Effector CD8-positive, alpha-beta T cell (primary cell): ENCODE data around the gene PAPSS1.
"Not testable (repeated sequence)": the region's sequence is repeated elsewhere in the genome, so short reads cannot be mapped to it uniquely, and the experiment has no call there.

Source experiments
- DNase-seq: peaks from one replicate; lab custom pipeline; 2025; lab: John Stamatoyannopoulos, UW

Gene PAPSS1

DNA sequence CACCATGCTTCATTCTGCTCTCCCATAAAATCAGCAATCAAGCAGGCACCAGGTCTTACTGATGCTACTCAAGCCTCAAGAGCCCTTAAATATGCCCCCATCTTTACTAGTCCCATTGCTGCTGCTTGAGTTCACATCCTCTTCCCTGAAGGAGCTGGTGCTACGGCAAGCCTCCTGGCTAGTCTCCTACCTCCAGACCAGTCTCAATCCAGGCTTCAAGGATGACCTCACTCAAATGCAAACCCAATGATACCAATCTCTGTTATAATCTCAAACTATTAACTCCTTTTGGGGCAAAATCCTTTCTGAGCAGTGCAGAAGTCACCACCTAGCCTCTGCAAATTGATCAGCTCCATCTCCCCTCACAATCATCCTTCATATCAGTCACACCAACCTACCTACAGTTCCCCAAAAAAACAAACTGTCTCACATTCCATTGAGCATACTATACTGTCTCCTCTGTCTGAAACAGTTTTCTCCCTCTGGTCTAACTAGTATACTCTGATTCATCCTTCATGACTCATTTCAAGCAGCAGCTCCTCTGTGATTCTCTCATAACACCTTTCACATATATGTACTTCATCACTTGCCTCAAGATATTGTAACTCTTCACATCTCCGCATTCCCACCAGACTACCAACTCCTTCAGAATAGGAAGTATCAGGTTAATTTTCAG, 30.0 kb downstream of the PAPSS1 start:
- DNase-seq: no peak

- no peak for DNase-seq
Observed at GRCh38 chr4:107688421-107688820, 31.6 kb downstream of the PAPSS1 start.

- no peak for DNase-seq
Observed at GRCh38 chr4:107685740-107686139, 34.3 kb downstream of the PAPSS1 start.

DNA sequence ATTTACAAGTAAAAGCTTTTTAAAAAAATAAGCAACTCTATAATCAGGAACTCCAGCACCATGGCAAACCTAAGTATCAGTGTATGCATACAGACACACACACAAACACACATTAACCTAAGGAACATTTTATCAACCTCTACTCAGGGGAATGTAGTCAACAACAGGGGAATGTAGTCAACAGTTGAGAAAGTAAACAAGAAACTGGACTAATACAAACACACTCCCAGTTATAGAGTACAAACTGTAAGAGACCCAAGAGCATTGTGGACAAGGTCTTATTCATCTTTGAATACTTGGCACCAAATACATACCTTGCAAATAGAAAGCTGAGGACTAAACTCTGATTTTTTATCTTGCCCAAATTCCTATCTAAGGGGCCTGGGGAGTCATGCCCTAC, 36.2 kb downstream of the PAPSS1 start:
- no peak for DNase-seq

GRCh38 chr4:107682306-107682705, 37.7 kb downstream of the PAPSS1 start:
- no peak for DNase-seq

DNA sequence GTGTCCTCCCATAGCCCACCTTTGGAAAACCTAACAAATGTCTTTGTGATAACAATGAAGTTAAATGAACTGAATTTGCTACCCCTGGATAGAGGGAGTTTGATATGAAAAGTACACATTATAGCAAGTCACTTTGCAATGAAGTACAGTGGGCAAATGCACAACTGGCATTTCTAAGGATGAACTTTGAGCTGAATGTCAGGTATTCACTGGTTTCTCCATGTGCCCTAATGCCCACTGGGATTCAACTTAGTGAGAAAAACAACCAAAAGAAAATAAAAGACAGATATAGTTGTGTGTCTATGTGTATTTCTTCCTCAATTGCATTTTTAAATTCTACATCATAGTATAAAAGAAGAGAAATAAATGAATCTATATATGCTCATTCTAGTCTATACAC, 51.0 kb downstream of the PAPSS1 start:
- no peak for DNase-seq

DNA sequence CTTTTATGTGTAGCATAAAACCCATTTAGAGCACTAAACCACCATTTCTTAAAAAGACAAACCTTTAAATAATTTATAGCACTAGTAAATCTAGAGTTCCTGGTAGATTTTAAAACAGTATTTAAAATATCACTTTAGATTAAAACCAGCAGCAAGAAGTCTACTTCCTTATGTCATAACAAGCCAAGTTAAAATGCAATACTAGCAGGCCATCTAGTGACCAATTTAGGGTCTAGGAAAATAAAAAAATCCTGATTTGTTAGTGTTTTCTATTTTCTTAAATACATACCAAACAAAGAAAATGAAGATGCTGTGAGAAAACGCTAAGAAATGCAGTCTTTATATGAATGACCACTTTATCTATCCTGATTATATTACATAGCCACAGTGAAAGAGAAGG, 53.9 kb downstream of the PAPSS1 start:
- no peak for DNase-seq

DNA sequence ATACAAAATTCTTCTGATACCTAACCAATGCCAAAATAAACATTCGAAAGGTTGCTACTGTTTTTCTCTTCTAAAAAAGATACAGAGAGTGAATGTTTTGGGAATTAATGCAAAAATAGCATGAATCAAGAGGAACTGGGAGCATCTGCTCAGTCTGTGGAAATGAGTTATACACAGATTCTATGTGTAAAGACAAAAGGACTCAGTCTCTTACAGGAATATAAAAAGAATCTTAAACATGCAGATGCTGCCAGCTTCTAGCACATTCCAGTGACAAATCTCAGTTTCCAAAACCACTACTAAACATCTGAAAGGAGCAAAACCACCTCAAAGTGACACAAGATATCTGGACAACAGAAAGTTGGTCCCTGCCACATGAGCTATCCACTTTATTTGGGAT, 55.0 kb downstream of the PAPSS1 start:
- no peak for DNase-seq

DNA sequence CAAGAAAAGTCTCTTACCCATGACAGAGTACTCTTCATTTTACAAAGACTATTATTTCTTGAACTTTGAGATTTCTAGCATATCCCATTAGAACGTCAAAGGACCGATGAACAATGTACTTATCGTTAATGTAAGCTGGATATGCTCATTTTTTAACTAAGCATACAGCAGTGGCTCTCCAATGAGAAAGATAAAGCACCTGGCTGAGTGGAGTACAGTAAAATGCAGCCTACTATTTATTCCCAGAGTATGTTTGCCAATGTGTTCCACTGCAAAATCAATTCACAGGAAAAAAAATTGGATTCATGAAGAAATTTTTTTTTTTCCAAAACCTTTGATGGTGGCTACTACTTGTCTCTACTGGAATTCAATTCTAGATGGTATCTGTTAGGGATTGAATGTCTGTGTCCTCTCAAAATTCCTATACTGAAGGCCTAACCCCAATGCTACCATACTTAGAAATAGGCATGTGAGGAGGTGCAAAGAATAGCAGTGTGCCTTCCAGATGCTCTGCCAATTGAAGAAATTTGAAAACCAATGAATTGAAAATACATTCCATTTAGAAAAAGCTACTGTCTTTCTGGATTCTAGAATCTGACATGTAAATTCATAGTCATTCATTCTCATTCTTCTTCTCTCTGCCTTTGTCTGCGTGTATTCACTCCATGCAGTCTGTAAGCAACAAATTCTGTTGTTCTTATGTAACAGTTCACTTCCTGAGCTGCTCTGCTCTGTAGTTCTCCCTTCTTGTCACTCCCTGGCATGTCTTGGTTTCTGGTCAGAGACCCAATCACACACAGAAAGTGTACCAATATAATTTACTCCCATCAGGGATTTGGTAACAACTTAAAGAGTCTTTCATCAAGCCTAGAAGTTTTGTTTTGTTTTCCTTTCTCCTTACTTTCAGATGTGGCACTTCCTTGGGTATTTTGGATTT, 61.4 kb downstream of the PAPSS1 start:
- no peak for DNase-seq

DNA sequence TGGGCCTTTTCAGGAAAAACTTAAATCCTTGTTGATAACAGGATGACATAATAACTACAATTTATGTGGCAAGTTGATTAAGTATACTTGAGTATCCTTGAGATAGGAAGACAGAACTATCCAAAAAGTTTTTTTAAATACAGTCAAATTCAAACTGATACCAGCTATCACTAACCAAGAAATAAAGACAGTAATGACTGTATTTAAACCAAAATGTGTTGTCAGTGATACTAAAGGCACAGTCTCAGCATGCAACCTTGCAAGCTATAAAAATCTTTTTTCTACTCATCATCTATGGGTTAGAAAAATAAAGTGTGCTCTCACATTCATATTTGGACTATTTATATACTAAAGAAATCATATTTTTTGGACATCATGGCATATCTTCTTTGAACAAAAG, 64.7 kb downstream of the PAPSS1 start:
- no peak for DNase-seq

DNA sequence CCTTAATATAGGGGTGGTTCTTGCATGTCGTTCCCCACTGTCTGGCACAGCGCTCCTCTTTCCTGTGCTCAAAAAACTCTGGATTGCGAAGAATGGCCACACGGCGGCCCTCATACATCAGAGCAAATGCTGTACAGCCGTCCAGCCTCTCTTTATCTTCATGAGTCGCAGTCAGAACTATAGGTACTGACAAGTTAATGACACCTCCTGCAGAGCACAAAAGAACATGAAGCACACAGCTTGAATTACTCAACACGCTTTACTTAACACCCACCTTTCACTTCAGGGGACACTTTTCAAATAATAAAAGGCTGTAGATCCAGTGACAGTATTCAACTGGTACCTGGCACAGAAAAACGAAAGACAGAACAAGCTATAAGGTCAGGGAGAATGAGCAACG, 65.3 kb downstream of the PAPSS1 start:
- DNase-seq: no peak

DNA sequence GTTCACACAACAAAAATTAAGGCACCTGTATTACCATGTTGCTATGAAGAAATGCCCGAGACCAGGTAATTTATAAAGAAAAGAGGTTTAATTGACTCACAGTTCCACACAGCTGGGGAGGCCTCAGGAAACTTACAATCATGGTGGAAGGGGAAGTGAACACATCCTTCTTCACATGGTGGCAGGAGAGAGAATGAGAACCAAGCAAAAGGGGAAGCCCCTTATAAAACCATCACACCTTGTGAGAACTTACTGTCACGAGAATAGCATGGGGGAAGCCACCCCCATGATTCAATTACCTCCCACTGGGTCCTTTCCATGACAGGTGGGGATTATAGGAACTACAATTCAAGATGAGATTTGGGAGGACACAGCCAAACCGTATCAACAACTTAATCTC, 68.6 kb downstream of the PAPSS1 start:
- DNase-seq: not testable (repeated sequence)

DNA sequence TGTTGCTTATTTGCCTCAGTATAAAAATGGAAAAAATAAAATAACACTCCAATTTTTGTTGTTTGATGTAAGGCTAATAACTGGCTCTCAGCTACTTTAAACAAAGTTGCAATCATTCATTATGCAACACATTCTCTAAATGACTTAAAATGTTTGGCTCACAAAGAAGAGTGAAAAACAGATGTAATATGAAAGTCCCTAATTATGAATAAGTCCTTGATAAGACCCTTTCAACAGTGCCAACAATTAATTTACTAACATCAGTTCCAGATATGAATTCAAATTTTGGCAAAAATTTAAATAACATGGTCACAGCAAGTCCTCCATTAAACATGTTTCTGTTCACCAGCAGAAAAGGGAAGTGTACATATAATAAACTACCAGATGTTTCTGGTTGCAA, 69.8 kb downstream of the PAPSS1 start:
- no peak for DNase-seq

DNA sequence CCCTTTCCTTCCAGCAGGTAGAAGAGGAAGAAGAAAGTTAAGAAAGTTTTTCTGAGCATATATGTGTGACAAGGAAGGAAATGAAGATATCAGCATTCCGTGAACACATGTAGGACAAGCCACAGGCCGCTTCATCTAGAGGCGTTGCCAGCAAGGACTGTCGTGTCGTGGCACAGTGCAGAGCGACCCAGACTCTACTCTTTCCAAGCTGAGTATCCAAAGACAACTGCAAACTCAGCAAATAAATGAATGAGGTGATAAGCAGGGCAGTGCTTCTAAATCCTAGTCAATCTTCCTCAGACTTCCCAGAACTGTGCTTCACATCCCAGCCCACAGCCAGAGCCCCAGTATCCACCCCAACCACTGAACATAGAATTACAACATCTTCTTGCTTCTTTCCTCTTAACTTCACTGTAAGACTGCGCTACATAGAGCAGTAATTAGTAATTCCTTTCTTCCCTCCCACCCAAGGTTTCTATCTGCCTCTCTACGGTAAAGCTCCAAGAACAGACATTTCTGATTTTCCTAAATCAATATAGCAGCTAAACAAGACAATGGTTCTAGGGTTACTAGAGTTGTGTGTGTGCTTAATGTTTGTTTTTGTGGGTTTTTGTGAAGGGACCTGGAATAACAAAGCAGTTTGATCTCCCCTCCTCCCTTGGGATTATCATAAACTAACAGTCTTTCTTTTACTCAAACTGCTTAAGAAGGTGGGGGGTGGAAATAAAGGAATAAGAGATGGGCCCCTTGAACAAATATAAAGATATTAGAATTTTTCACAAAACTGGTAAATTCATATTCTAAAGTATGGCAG, 71.6 kb downstream of the PAPSS1 start:
- no peak for DNase-seq

DNA sequence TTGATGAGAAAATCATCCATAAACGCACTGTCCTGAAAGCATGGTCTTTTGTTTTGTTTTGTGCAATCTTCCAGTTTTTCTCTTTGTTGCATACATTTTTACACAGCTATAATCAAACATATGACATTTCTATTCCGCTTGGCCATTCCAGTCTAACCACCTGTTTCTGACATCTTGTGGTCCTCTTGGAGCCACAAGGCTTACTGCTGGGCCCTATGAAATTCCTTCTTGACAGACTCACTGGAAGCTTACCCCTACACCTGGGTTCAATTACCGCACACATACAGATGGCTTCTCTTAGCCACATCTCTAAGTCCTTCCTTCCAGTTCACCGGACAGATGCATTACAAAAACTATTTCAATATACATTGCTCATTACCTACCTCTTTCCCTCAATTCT, 72.4 kb downstream of the PAPSS1 start:
- DNase-seq: no peak

DNA sequence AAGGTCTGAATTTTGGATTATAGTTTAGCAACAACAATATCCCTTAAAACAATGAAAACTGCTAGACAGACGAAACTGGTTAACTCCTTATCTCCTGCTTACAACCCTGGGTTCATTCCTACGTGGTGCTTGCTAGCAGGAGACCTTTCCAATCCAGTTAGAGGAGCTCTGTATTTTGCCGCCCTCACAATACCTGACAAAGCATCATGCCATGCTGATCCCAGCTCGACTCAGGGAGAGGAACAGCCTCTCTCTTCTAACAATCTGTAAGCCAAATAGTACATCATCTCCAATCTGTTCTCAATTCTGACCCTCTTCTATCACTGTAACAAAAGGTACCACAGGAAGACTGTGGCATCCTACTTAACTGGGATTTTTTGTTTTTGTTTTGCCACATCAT, 74.4 kb downstream of the PAPSS1 start:
- no peak for DNase-seq

DNA sequence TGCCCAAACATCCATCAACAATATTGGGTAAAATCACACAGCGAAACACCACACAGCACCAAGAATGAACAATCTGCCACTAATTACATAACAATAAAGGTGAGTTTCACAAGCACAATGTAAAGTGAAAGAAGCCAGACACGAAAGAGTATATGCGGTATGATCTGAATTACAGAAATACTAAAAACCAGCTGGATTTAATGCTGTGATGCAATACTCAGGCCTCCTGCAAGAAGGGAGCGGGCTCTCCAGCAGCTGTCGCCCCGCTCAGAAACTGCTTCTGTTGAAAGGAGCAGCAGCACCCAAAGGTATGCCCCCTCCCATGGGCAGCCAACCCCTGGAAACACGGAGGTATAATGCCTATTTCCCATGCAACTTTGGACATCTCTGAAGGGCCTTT, 77.0 kb downstream of the PAPSS1 start:
- DNase-seq: no peak

DNA sequence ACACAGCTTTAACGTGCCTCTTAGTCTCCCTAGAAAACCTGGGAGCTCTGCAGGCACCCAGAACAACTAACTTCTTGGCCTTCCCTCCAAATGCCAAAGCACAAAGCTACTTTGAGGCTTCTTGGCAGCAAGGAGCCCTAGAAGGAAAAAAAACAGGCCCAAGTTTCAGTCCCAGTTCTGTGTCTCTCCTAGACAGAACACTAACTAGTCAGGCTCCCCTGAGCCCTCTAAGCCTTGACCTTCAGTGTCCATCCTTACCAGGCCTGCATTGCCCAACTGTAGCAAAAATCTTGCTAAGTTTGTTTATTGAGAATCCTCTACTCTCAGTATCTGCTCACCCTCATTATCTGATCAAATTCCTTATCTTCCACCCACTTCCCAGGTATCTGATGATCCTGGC, 79.2 kb downstream of the PAPSS1 start:
- no peak for DNase-seq

DNA sequence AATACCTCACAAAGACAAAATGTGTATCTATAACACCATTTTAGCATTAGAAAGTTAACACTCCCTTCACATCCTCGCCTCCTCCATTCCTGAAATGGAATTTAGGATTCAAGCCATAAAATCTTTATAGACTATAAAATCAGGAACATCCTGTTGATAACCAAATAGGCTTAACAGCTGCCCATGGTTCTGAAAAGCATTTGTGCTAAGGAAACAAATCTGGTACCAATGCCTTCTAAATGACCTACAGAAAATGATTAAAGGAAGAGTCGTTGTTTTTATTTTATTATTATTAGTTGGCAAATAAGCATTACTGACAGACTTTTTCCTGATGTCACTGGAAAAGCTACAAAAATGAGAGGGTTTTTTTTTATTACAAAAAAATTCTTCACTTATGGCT, 79.8 kb downstream of the PAPSS1 start:
- DNase-seq: no peak

GRCh38 chr4:107635735-107636134, 84.3 kb downstream of the PAPSS1 start:
- no peak for DNase-seq

GRCh38 chr4:107631560-107631959, 88.5 kb downstream of the PAPSS1 start:
- DNase-seq: no peak

DNA sequence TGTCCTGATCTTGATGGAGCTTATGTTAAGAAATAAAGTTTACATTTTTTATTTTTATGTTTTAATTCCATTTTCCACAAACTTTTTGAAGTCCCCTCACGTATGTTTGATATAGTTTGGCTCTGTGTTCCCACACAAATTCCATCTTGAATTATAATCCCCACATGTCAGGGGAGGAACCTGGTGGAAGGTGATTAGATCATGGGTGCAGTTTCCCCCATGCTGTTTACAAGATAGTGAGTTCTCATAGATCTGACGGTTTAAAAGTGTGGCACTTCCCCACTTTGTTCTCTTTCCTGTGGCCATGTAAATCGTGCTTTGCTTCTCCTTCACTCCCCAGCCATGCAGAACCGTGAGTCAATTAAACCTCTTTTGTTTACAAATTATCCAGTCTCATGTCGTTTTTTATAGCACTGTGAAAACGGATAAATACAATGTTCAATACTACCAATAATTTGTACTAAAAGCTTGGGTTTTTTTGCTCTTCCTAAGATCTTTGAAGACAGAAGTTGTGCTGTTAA, 89.8 kb downstream of the PAPSS1 start:
- DNase-seq: no peak
